Measurements from ENCODE around the gene RUBCN.
"Not testable (repeated sequence)": the region's sequence is repeated elsewhere in the genome, so short reads cannot be mapped to it uniquely, and the experiment has no call there.

RUBCN gene

DNA sequence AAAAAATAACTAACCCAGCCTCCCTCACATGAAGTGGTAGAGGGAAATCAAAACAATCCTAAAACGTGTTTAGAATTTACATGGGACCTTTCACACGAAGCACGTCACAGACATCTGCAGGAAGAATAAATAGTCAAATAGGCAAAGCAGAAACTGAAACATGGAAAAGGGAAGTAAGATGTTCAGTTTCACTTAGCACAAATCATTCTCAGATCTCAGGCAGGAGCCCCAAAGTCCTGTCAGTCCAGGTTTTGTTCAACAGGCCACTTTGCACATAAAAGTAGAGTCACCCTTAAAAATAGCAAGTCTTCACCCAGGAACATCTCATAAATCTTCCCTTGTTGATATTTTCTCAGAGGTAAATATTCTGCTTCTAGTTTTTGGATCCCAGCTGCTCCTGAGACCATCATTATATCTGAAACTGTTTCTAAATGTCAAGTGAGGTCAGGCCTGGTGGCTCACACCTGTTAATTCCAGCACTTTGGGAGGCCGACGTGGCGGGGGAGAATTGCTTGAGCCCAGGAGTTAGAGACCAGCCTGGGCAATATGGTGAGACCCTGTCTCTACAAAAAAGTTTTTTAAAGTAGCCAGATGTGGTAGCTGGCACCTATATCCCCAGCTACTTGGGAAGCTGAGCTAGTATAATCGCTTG is 1.9 kb downstream of the RUBCN start:
- DNase-seq (ENCODE audit: low spot score): no peak

DNA sequence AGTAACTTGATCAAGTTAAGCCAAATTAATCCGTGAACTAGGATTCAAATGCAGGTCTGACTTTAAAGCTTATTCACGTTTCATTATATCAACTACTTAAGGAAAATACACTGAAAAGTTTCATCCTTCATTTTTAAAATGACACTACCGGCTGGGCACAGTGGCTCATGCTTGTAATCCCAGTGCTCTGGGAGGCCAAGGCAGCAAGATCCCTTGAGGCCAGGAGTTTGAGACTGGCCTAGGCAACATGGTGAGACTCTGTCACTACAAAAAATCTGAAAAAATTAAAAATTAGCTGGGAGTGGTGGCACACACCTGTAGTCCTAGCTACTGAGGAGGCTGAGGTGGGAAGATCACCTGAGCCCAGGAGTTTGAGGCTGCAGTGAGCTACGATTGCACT is 3.7 kb downstream of the RUBCN start:
- no peak for DNase-seq (ENCODE audit: low spot score)

- not testable (repeated sequence) for DNase-seq (ENCODE audit: low spot score)
These were observed 5.2 kb downstream of the RUBCN start for GRCh38 chr3:197731483-197731882.

- not testable (repeated sequence) for DNase-seq (ENCODE audit: low spot score)
These were observed 5.9 kb downstream of the RUBCN start for GRCh38 chr3:197730770-197731169.

GRCh38 chr3:197730200-197730599 is 6.5 kb downstream of the RUBCN start:
- no peak for DNase-seq (ENCODE audit: low spot score)

- no peak for DNase-seq (ENCODE audit: low spot score)
These were observed 8.2 kb downstream of the RUBCN start for GRCh38 chr3:197728487-197728886.

GRCh38 chr3:197727878-197728277 is 8.8 kb downstream of the RUBCN start:
- not testable (repeated sequence) for DNase-seq (ENCODE audit: low spot score)

DNA sequence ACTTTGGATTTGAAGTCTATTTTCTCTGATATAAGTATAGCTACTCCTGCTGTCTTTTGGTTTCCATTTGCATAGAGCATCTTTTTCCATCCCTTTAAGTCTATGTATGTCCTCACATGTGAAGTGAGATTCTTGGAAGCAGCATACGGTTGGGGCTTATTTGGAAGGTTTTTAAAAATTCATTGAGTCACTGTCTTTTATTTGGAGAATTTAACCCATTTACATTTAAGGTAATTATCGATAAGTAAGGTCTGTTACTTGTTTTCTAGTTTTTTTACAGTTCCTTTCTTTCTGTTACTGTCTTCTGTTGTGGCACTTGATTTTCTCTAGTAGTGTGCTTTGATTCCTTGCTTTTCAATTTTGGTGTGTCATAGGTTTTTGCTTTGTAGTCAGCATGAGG is 14.0 kb downstream of the RUBCN start:
- DNase-seq (ENCODE audit: low spot score): no peak

GRCh38 chr3:197720694-197721093 is 16.0 kb downstream of the RUBCN start:
- DNase-seq (ENCODE audit: low spot score): no peak

DNA sequence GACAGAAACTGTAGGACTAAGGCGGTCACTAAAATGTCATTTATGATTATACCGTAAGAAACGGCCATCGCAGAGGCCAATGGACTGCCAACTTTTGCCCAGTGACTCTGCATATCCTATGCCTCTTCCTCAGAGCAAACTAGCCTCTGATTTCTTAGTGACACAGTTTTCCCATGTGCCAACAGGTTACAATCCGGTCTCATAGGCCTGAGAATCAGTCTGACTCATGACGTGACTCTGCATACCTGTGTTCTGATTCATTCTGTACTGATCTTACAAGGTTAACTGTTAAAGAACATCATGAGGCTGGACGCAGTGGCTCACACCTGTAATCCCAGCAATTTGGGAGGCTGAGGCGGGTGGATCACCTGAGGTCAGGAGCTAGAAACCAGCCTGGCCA is 17.8 kb downstream of the RUBCN start:
- DNase-seq (ENCODE audit: low spot score): no peak

DNA sequence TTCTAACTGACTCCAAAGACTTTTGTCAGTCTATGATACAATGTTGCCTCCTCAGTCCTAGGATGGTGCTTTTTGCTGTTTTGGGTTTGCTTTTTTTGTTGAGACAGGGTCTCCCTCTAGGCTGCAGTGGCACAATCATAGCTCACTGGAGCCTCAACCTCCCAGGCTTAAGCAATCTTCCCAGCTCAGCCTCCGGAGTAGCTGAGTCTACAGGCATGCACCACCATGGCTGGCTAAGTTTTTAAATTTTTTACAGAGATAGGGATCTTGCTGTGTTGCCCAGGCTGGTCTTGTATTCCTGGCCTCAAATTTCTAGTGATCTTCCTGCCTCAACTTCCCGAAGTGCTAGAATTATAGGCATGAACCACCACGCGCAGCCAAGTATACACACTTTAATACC is 22.5 kb downstream of the RUBCN start:
- no peak for DNase-seq (ENCODE audit: low spot score)

DNA sequence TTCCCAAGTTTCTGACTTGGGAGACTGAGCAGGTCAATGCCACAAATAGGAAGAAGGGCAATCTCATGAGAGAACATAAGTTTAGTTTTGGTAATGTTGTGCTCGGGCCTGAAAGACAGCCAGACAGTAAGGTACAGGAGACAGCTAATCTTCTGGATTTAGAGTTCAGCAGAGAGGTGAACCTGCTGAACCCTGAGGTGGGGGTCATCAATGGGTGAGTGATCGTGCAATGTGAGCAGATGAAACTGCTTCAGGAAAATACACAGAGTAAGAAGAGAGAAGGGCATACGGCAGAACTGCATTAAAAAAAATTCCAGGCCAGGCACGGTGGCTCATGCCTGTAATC is 23.3 kb downstream of the RUBCN start:
- no peak for DNase-seq (ENCODE audit: low spot score)

DNA sequence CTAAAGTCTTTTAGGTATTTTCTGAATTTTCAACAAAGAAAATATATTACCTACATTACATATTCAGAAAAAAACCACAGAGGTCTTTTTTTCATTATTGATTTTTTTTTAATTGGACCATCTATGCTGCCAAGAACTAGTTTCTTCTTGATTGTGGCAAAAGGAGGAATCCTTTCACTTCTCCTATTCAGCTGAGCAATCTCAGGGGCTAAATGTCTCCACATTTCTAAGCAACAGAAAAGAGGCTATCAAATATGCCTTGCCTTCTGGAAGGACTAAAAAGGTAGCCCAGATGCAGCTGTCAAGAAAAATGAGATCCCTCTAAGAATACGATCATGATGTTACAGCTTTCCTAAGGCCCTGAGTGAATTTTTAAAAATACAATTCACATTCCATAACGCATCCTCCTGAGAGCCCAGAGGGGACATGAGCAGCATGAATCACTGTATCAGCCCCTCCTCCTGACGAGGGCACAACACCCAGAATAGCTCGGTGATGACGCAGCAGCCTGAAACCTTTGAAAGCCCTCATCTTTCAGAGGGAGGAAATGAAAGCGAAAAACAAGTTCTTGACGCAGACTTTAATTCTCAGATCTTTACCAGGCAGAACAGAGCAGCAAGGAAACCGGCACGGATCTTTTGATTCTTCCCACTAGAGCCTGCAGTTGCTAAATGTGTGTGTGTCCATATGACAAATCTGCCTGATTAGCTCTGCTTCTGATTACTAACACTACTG is 24.6 kb downstream of the RUBCN start:
- peak; percentile 73 for DNase-seq (ENCODE audit: low spot score)

DNA sequence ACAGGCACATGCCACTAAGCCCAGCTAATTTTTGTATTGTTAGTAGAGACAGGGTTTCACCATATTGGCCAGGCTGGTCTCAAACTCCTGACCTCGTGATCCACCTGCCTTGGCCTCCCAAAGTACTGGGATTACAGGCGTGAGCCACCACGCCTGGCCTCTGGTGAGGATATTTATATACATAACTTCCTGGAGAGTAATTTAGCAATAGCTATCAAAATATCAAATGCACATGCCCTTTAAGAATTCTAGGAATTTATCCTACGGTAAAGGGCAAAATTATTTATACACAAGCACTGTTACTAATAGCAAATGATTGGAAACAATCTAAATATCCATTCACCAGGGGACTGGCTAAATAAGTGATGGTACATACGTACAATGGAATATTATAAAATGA is 25.7 kb downstream of the RUBCN start:
- not testable (repeated sequence) for DNase-seq (ENCODE audit: low spot score)

DNA sequence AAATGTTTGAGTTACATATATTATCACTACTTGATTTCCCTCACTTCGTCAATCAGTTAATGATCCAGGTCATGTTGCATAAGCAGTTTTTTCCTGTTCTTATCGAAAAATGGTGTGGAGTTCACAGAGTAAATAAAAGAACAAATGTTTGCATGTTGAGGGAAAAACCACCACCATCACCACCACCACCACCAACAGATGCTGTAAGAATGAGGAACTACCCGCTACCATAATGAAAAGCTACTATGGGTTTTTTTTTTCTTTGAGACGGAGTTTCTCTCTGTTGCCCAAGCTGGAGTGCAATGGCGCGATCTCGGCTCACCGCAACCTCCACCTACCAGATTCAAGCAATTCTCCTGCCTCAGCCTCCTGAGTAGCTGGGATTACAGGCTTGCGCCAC is 27.6 kb downstream of the RUBCN start:
- no peak for DNase-seq (ENCODE audit: low spot score)

DNA sequence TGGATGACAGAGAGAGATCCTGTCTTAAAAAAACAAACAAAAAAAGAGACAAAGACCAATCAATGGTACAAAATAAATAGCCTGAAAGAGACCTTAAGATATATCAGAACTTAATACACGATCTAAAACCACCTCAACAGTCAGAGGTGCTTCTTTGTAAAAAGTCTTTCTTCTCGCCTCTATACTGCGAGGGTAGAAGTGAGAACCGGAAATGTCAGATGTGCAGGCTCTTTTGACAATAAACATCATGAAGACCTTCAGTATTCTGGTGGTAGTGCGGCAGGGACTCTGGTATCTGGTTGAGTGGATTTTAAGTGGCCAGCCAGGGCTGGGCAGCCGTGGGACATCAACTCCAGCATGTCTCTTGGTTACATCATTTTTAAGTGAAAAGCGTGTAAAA is 30.0 kb downstream of the RUBCN start:
- DNase-seq (ENCODE audit: low spot score): no peak

DNA sequence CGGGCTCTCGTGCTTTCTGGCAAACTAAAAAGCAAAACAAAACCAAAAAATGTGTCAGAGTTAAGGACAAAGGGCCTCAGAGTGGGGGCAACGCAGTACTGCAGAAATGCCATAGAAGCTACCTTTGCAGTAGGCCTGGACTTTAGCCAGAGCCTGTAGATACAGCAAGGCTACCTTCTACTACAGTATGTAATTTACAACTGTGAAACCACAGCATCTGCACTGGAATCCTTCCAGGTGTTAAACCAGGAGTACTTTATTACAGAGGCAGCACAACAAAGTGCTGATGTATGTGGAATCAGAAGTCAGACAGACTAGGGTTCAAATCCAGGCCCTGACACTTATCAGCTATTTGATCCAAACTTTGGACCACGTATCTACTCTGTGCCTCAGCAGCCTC is 34.9 kb downstream of the RUBCN start:
- no peak for DNase-seq (ENCODE audit: low spot score)

DNA sequence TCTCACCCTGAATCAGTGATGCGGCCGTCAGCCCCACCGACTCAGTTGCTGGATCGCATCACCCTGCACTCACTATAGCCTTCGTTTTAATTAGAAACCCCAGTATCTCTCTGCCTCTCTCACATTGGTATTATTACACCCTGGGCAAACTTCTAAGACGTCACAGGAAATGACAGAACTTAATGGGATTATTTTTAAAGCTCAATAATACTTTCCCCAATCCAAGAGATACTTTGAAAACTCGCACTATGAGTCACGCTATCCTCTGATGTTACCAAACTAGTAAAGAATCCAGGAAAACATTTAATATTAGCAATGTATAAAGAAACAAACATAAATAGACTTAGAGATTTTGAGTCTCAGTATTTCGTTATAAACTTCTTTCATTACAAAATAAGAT is 36.6 kb downstream of the RUBCN start:
- DNase-seq (ENCODE audit: low spot score): no peak

GRCh38 chr3:197697355-197697754 is 39.3 kb downstream of the RUBCN start:
- no peak for DNase-seq (ENCODE audit: low spot score)

GRCh38 chr3:197694251-197694650 is 42.5 kb downstream of the RUBCN start:
- DNase-seq (ENCODE audit: low spot score): no peak

GRCh38 chr3:197692641-197693040 is 44.1 kb downstream of the RUBCN start:
- DNase-seq (ENCODE audit: low spot score): no peak

- DNase-seq (ENCODE audit: low spot score): no peak
These were observed 46.0 kb downstream of the RUBCN start for GRCh38 chr3:197690754-197691153.

- no peak for DNase-seq (ENCODE audit: low spot score)
These were observed 49.1 kb downstream of the RUBCN start for GRCh38 chr3:197687570-197687969.

- no peak for DNase-seq (ENCODE audit: low spot score)
These were observed 49.8 kb downstream of the RUBCN start for GRCh38 chr3:197686899-197687298.

Data from left forelimb (tissue), 1 donor.